HG02610 (cell line): ENCODE results near the gene C11orf54.
A peak's percentile ranks its signal among the peaks of the same experiment; 100 is the strongest.
"Not testable (repeated sequence)": the region's sequence is repeated elsewhere in the genome, so short reads cannot be mapped to it uniquely, and the experiment has no call there.

Experiments used
- ATAC-seq: cut with Tn5 transposase; IDR thresholded peaks from one replicate; pipeline ENCODE4 v1.9.1; 2021; ENCODE audit warnings: mild to moderate bottlenecking, moderate library complexity; ENCODE audit not compliant: unreplicated experiment

Gene C11orf54

GRCh38 chr11:93734427-93735222, 6.8 kb upstream of the C11orf54 start:
- no peak for ATAC-seq

- ATAC-seq = no peak
These were observed 5.8 kb upstream of the C11orf54 start for GRCh38 chr11:93735627-93736026.

- ATAC-seq = no peak
These were observed 5.3 kb upstream of the C11orf54 start for GRCh38 chr11:93736129-93736528.

- no peak for ATAC-seq
These were observed 3.4 kb upstream of the C11orf54 start for GRCh38 chr11:93737904-93738612.

GRCh38 chr11:93738647-93739081, 2.8 kb upstream of the C11orf54 start:
- no peak for ATAC-seq

GRCh38 chr11:93740031-93740729, 1.3 kb upstream of the C11orf54 start:
- ATAC-seq = no peak

GRCh38 chr11:93740730-93741093, 760 bp upstream of the C11orf54 start:
- peak; percentile 38 for ATAC-seq

GRCh38 chr11:93741882-93742226, 382 bp downstream of the C11orf54 start:
- peak; percentile 7 for ATAC-seq

- no peak for ATAC-seq
These were observed 1.8 kb downstream of the C11orf54 start for GRCh38 chr11:93743291-93743690.

GRCh38 chr11:93744669-93745004, 3.2 kb downstream of the C11orf54 start:
- ATAC-seq = no peak

GRCh38 chr11:93745005-93745755, 3.7 kb downstream of the C11orf54 start:
- not testable (repeated sequence) for ATAC-seq

GRCh38 chr11:93746101-93746500, 4.6 kb downstream of the C11orf54 start:
- no peak for ATAC-seq

- peak; percentile 70 for ATAC-seq
These were observed 5.7 kb downstream of the C11orf54 start for GRCh38 chr11:93747122-93747521.

- no peak for ATAC-seq
These were observed 9.5 kb downstream of the C11orf54 start for GRCh38 chr11:93751001-93751400.

GRCh38 chr11:93753241-93753640, 11.8 kb downstream of the C11orf54 start:
- ATAC-seq = no peak

GRCh38 chr11:93756748-93757147, 15.3 kb downstream of the C11orf54 start:
- peak; percentile 57 for ATAC-seq

- ATAC-seq = no peak
These were observed 15.8 kb downstream of the C11orf54 start for GRCh38 chr11:93757301-93757700.

GRCh38 chr11:93757924-93758865, 16.7 kb downstream of the C11orf54 start:
- no peak for ATAC-seq

- ATAC-seq = not testable (repeated sequence)
These were observed 17.7 kb downstream of the C11orf54 start for GRCh38 chr11:93759123-93759522.

- ATAC-seq = no peak
These were observed 20.4 kb downstream of the C11orf54 start for GRCh38 chr11:93761910-93762309.
